Peyer's patch (tissue), 4 donors: ENCODE data around the gene LIPA.

ENCODE experiments used
- POLR2A ChIP-seq, 2 donors: fragments of 450-650 bp; IDR thresholded peaks; one replicate each; pipeline ENCODE4 v1.5.1; 2017; ENCODE audit warnings: antibody characterized with exemption in 2 of 2, mild to moderate bottlenecking in 2 of 2, moderate library complexity in 2 of 2
- TF ChIP-seq, protein P1 (sequence below), 6 experiments: fragments of 450-650 bp in 4 of 6; fragments of 200-600 bp in 2 of 6; sonication (generic) in 1 of 6; IDR thresholded peaks; one replicate each; pipeline ENCODE4 v1.5.1; 2017 to 2019; ENCODE audit warnings: antibody characterized with exemption in 6 of 6, mild to moderate bottlenecking in 3 of 6, moderate library complexity in 1 of 6

- TF ChIP-seq, protein P1, sequence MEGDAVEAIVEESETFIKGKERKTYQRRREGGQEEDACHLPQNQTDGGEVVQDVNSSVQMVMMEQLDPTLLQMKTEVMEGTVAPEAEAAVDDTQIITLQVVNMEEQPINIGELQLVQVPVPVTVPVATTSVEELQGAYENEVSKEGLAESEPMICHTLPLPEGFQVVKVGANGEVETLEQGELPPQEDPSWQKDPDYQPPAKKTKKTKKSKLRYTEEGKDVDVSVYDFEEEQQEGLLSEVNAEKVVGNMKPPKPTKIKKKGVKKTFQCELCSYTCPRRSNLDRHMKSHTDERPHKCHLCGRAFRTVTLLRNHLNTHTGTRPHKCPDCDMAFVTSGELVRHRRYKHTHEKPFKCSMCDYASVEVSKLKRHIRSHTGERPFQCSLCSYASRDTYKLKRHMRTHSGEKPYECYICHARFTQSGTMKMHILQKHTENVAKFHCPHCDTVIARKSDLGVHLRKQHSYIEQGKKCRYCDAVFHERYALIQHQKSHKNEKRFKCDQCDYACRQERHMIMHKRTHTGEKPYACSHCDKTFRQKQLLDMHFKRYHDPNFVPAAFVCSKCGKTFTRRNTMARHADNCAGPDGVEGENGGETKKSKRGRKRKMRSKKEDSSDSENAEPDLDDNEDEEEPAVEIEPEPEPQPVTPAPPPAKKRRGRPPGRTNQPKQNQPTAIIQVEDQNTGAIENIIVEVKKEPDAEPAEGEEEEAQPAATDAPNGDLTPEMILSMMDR (IDR thresholded peaks at IDR 0.05): no peak
- TF ChIP-seq POLR2A (IDR thresholded peaks at IDR 0.05): no peak
Measured at GRCh38 chr10:89297356-89297755, 45.8 kb upstream of the LIPA start.
